HG03378 (cell line): ENCODE data around the gene DAB2IP.
"Not testable (repeated sequence)": the region's sequence is repeated elsewhere in the genome, so short reads cannot be mapped to it uniquely, and the experiment has no call there.

Experiments used
- ATAC-seq: cut with Tn5 transposase; IDR thresholded peaks from one replicate; pipeline ENCODE4 v1.9.1; 2021; ENCODE audit warnings: mild to moderate bottlenecking, moderate library complexity; ENCODE audit not compliant: unreplicated experiment

The DAB2IP gene

GRCh38 chr9:121643473-121643872 lies 8.0 kb upstream of the DAB2IP start:
- ATAC-seq, result no peak

- not testable (repeated sequence) for ATAC-seq
These were observed 7.4 kb upstream of the DAB2IP start for GRCh38 chr9:121644040-121644439.

- no peak for ATAC-seq
These were observed 6.4 kb upstream of the DAB2IP start for GRCh38 chr9:121645003-121645402.

- no peak for ATAC-seq
These were observed 5.3 kb upstream of the DAB2IP start for GRCh38 chr9:121645853-121646807.

GRCh38 chr9:121646992-121647391 lies 4.4 kb upstream of the DAB2IP start:
- no peak for ATAC-seq

GRCh38 chr9:121648172-121648571 lies 3.3 kb upstream of the DAB2IP start:
- ATAC-seq, result no peak

- ATAC-seq, result no peak
These were observed 2.6 kb upstream of the DAB2IP start for GRCh38 chr9:121648799-121649198.

GRCh38 chr9:121649476-121650216 lies 1.8 kb upstream of the DAB2IP start:
- ATAC-seq, result no peak

GRCh38 chr9:121650217-121651007 lies 1.0 kb upstream of the DAB2IP start:
- ATAC-seq, result no peak

- no peak for ATAC-seq
These were observed 483 bp upstream of the DAB2IP start for GRCh38 chr9:121651008-121651294.

GRCh38 chr9:121652021-121652837 lies 795 bp downstream of the DAB2IP start:
- no peak for ATAC-seq

- no peak for ATAC-seq
These were observed 1.4 kb downstream of the DAB2IP start for GRCh38 chr9:121652838-121653231.

GRCh38 chr9:121654499-121655140 lies 3.2 kb downstream of the DAB2IP start:
- ATAC-seq, result no peak

GRCh38 chr9:121655231-121655755 lies 3.9 kb downstream of the DAB2IP start:
- ATAC-seq, result no peak

GRCh38 chr9:121656941-121657470 lies 5.6 kb downstream of the DAB2IP start:
- ATAC-seq, result no peak

- no peak for ATAC-seq
These were observed 6.7 kb downstream of the DAB2IP start for GRCh38 chr9:121658166-121658565.

GRCh38 chr9:121658591-121658990 lies 7.2 kb downstream of the DAB2IP start:
- no peak for ATAC-seq

GRCh38 chr9:121660367-121660766 lies 8.9 kb downstream of the DAB2IP start:
- ATAC-seq, result no peak

GRCh38 chr9:121660876-121661275 lies 9.4 kb downstream of the DAB2IP start:
- no peak for ATAC-seq

- no peak for ATAC-seq
These were observed 9.9 kb downstream of the DAB2IP start for GRCh38 chr9:121661328-121661727.
